BE2C (cell line): Measurements from ENCODE around the gene OLFM1.

Experiments used
- DNase-seq: peaks from one replicate; pipeline ENCODE4 v3.0.0-alpha.2; 2020
- H3K27me3 ChIP-seq: fragments of 250-450 bp; sonication (Bioruptor Pico); 2 replicates; pipeline ENCODE4 v1.5.1; 2020; ENCODE audit warnings: mild to moderate bottlenecking
- H3K36me3 ChIP-seq: fragments of 250-450 bp; sonication (Bioruptor Pico); 2 replicates; pipeline ENCODE4 v1.5.1; 2020; ENCODE audit warnings: mild to moderate bottlenecking
- H3K4me1 ChIP-seq: fragments of 250-450 bp; sonication (Bioruptor Pico); 2 replicates; pipeline ENCODE4 v1.5.1; 2020
- H3K4me3 ChIP-seq: 2 replicates; pipeline ENCODE4 v1.5.1; 2011; ENCODE audit warnings: low read depth, low read length
- H3K9me3 ChIP-seq: fragments of 250-450 bp; sonication (Bioruptor Pico); 2 replicates; pipeline ENCODE4 v1.5.1; 2020
- CTCF ChIP-seq: IDR thresholded peaks from 2 replicates; pipeline ENCODE4 v1.5.1; 2012; ENCODE audit warnings: mild to moderate bottlenecking, low read depth, low read length

Gene OLFM1

GRCh38 chr9:135102331-135102730 is 14.9 kb downstream of the OLFM1 start:
- H3K9me3 ChIP-seq = no peaks in the 10 kb centered on the region
- H3K36me3 ChIP-seq = peaks cover 68% of the 10 kb centered on the region
- no peak for TF ChIP-seq CTCF

GRCh38 chr9:135103001-135103446 is 15.6 kb downstream of the OLFM1 start:
- no peak for DNase-seq
- no peaks in the 10 kb centered on the region for H3K4me1 ChIP-seq
- TF ChIP-seq CTCF = no peak
- H3K4me3 ChIP-seq = no peak overlapping the region
- H3K9me3 ChIP-seq = no peaks in the 10 kb centered on the region
- no peaks in the 10 kb centered on the region for H3K27me3 ChIP-seq
- peaks cover 68% of the 10 kb centered on the region for H3K36me3 ChIP-seq

More at GRCh38 chr9:135102331-135102730, 14.9 kb downstream of the OLFM1 start:
- no peaks in the 10 kb centered on the region for H3K27me3 ChIP-seq
- DNase-seq = no peak
- no peaks in the 10 kb centered on the region for H3K4me1 ChIP-seq
- no peak overlapping the region for H3K4me3 ChIP-seq

GRCh38 chr9:135103931-135104639 is 16.6 kb downstream of the OLFM1 start:
- Histone ChIP-seq H3K4me3 (no peak overlapping the region), H3K4me1 (no peaks in the 10 kb centered on the region), H3K27me3 (no peaks in the 10 kb centered on the region), H3K9me3 (no peaks in the 10 kb centered on the region), H3K36me3 (peaks cover 63% of the 10 kb centered on the region)
- TF ChIP-seq CTCF = no peak
- no peak for DNase-seq

GRCh38 chr9:135104761-135105160 is 17.3 kb downstream of the OLFM1 start:
- Histone ChIP-seq H3K36me3 (peaks cover 62% of the 10 kb centered on the region), H3K4me1 (no peaks in the 10 kb centered on the region), H3K27me3 (no peaks in the 10 kb centered on the region), H3K4me3 (no peak overlapping the region), H3K9me3 (no peaks in the 10 kb centered on the region)
- TF ChIP-seq CTCF = no peak
- no peak for DNase-seq

GRCh38 chr9:135105211-135105745 is 17.8 kb downstream of the OLFM1 start:
- Histone ChIP-seq H3K4me3 (no peak overlapping the region), H3K27me3 (no peaks in the 10 kb centered on the region), H3K36me3 (peaks cover 57% of the 10 kb centered on the region), H3K4me1 (no peaks in the 10 kb centered on the region), H3K9me3 (no peaks in the 10 kb centered on the region)
- DNase-seq = no peak
- TF ChIP-seq CTCF = no peak

- Histone ChIP-seq H3K27me3 (no peaks in the 10 kb centered on the region), H3K4me1 (no peaks in the 10 kb centered on the region), H3K36me3 (peaks cover 57% of the 10 kb centered on the region), H3K4me3 (no peak overlapping the region), H3K9me3 (no peaks in the 10 kb centered on the region)
- no peak for TF ChIP-seq CTCF
- DNase-seq = no peak
Measured at GRCh38 chr9:135105938-135106491, 18.5 kb downstream of the OLFM1 start.
